Neural cell (in vitro differentiated cells): ENCODE measurements around the gene PRELID3B.

Experiments used
- MXI1 ChIP-seq: fragments of 450-650 bp; conservative IDR thresholded peaks from 2 replicates; pipeline ENCODE4 v1.6.1; 2014; ENCODE audit warnings: antibody characterized with exemption, mild to moderate bottlenecking; ENCODE audit not compliant: poor library complexity, severe bottlenecking
- POLR2AphosphoS5 ChIP-seq: IDR thresholded peaks from 2 replicates; pipeline ENCODE4 v1.6.1; 2012
- REST ChIP-seq: IDR thresholded peaks from 2 replicates; pipeline ENCODE4 v1.6.1; 2012; ENCODE audit warnings: borderline replicate concordance
- TAF1 ChIP-seq: IDR thresholded peaks from 2 replicates; pipeline ENCODE4 v1.6.1; 2012; ENCODE audit warnings: low read depth
- TF ChIP-seq, protein P1 (sequence below): fragments of 450-650 bp; IDR thresholded peaks from 2 replicates; pipeline ENCODE4 v1.5.1; 2014; ENCODE audit warnings: antibody characterized with exemption, mild to moderate bottlenecking, moderate library complexity; ENCODE audit not compliant: poor library complexity, severe bottlenecking

DNA sequence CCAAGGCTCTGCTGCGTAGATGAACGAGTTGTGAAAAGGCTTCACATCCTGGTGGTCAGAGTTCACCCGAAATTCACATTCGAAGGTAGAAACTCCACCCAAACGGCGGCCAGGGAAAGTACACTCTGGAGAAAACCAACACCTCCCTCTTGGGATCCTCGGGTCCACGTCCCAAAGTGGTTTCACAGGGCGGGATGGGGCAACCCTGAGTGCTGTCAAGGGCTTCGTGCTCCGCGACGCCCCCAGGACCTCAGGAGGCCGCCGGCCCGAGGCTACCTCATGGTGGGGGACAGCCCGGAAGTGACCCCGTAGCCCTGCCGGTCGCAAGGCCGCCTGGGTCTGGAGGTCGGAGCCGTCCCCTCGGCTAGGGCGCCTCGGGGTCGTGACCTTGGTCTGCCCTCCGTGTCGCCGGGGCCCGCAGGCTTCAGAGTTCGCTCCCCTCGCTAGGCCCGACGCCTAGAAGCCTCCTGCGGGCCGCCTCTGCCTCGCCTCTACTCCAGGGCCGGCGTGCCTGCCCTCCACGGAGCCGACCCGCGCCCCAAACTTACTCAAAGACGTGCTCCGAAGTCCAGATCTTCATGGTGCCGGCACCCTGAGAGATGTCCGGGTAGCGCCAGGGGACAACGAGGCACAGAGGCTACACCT, at the start of gene PRELID3B:
- TF ChIP-seq, protein P1, sequence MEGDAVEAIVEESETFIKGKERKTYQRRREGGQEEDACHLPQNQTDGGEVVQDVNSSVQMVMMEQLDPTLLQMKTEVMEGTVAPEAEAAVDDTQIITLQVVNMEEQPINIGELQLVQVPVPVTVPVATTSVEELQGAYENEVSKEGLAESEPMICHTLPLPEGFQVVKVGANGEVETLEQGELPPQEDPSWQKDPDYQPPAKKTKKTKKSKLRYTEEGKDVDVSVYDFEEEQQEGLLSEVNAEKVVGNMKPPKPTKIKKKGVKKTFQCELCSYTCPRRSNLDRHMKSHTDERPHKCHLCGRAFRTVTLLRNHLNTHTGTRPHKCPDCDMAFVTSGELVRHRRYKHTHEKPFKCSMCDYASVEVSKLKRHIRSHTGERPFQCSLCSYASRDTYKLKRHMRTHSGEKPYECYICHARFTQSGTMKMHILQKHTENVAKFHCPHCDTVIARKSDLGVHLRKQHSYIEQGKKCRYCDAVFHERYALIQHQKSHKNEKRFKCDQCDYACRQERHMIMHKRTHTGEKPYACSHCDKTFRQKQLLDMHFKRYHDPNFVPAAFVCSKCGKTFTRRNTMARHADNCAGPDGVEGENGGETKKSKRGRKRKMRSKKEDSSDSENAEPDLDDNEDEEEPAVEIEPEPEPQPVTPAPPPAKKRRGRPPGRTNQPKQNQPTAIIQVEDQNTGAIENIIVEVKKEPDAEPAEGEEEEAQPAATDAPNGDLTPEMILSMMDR, result no peak
- TF ChIP-seq TAF1, result no peak
- no peak for TF ChIP-seq POLR2AphosphoS5
- no peak for TF ChIP-seq REST
- TF ChIP-seq MXI1, result no peak
